Glutamatergic neuron (in vitro differentiated cells): ENCODE data around the gene GNG4. TPM values are rescaled to one million over a fixed set of nuclear protein-coding genes. Genes with fewer than 3 reads are reported as not detected.

Experiments
- DNase-seq: peaks from one replicate; pipeline ENCODE4 v3.0.0; 2022
- H3K27ac Mint-ChIP-seq: one replicate; pipeline ENCODE4 v1.8.0; 2020; ENCODE audit warnings: mild to moderate bottlenecking, mixed read lengths, inconsistent platforms; ENCODE audit not compliant: unreplicated experiment
- H3K27me3 Mint-ChIP-seq: one replicate; pipeline ENCODE4 v1.8.0; 2020; ENCODE audit warnings: mild to moderate bottlenecking, moderate library complexity, mixed read lengths, inconsistent platforms; ENCODE audit not compliant: unreplicated experiment
- H3K36me3 Mint-ChIP-seq: one replicate; pipeline ENCODE4 v1.8.0; 2020; ENCODE audit warnings: mild to moderate bottlenecking, mixed read lengths, inconsistent platforms; ENCODE audit not compliant: unreplicated experiment
- H3K4me1 Mint-ChIP-seq: one replicate; pipeline ENCODE4 v1.8.0; 2020; ENCODE audit warnings: mild to moderate bottlenecking, low read depth, mixed read lengths, inconsistent platforms; ENCODE audit not compliant: unreplicated experiment
- H3K4me3 Mint-ChIP-seq: one replicate; pipeline ENCODE4 v1.8.0; 2020; ENCODE audit warnings: mild to moderate bottlenecking, mixed read lengths, inconsistent platforms; ENCODE audit not compliant: unreplicated experiment
- H3K9me3 Mint-ChIP-seq: one replicate; pipeline ENCODE4 v1.8.0; 2020; ENCODE audit warnings: mild to moderate bottlenecking, moderate library complexity, mixed read lengths, inconsistent platforms; ENCODE audit not compliant: unreplicated experiment
- CTCF ChIP-seq: fragments of 200-600 bp; sonication (generic); IDR thresholded peaks from one replicate; pipeline ENCODE4 v1.5.0; 2021; ENCODE audit not compliant: partially characterized antibody, unreplicated experiment
- total RNA-seq: library from RNA; stranded (reverse); fragmentation: NEBNext Ultra II Directional; extraction: Animal tissue kit (Norgen Biotek cat#: 25700); gene quantifications from one replicate; pipeline ENCODE4 v1.2.1, GENCODE V29; 2021; ENCODE audit not compliant: unreplicated experiment

The GNG4 gene
- total RNA-seq, 1 donor from 2014 or later: 124 TPM

GRCh38 chr1:235617808-235618207 lies 31.8 kb downstream of the GNG4 start:
- no peaks in the 10 kb centered on the region for H3K27me3 Mint-ChIP-seq
- DNase-seq: no peak
- H3K9me3 Mint-ChIP-seq: peaks cover 7% of the 10 kb centered on the region
- no peak overlapping the region for H3K27ac Mint-ChIP-seq
- peaks cover 5% of the 10 kb centered on the region for H3K36me3 Mint-ChIP-seq
- H3K4me3 Mint-ChIP-seq: no peak overlapping the region
- no peak for TF ChIP-seq CTCF
- H3K4me1 Mint-ChIP-seq: peaks cover 4% of the 10 kb centered on the region

DNA sequence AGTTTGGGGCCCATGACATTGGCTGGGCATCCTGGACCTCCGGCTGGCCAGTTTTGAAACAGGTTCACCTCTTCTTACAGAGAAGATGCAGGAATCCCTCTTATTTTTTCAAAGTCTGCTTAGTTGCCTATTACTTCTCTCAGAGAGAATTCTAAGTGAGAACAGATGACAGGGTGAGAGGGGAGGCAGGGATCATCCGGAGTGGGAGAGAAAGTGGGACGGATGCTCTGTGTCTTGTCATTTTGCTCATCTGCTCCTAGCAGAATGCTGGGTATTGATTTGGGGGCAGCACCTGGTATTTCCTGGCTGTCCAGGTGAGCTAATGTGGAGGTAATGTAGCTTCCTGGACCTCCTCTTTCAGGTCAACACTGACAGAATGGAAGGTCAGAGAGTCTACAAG lies 32.4 kb downstream of the GNG4 start:
- Mint-ChIP-seq H3K27me3 (no peaks in the 10 kb centered on the region), H3K4me1 (peaks cover 4% of the 10 kb centered on the region), H3K36me3 (peaks cover 5% of the 10 kb centered on the region), H3K4me3 (no peak overlapping the region), H3K27ac (no peak overlapping the region), H3K9me3 (peaks cover 7% of the 10 kb centered on the region)
- no peak for TF ChIP-seq CTCF
- DNase-seq: no peak

DNA sequence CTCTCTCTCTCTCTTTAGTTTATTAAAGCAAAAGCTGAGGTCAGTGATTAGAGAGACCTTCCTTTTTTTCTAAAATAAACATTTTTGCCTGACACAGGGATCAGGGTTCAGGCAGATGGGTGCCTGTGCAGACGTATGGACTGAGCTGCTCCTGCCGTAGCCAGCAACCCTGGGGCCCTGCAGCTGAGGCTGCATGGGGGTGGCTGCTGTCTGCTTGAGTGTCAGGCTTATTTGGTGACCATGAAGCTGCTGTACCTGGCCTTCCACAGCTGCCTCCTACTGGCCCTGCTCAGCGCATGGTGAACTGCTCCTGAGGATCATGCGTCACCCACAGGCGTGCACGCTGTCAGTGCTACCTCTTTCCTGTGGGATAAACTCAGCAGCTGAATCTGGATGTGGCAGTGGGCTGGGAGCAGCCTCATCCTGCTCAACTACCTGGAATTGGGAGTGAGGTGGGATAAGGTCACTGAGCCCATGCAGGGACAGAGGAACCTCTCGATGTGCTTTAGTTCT lies 35.1 kb downstream of the GNG4 start:
- Mint-ChIP-seq H3K27me3 (no peaks in the 10 kb centered on the region), H3K4me1 (peaks cover 4% of the 10 kb centered on the region), H3K27ac (no peak overlapping the region), H3K4me3 (no peak overlapping the region), H3K36me3 (peaks cover 5% of the 10 kb centered on the region), H3K9me3 (peaks cover 7% of the 10 kb centered on the region)
- DNase-seq: no peak
- TF ChIP-seq CTCF: no peak

- H3K4me1 Mint-ChIP-seq: peaks cover 4% of the 10 kb centered on the region
- no peak overlapping the region for H3K4me3 Mint-ChIP-seq
- H3K36me3 Mint-ChIP-seq: peaks cover 5% of the 10 kb centered on the region
- H3K27ac Mint-ChIP-seq: no peak overlapping the region
- TF ChIP-seq CTCF: no peak
- no peaks in the 10 kb centered on the region for H3K27me3 Mint-ChIP-seq
- peaks cover 7% of the 10 kb centered on the region for H3K9me3 Mint-ChIP-seq
- DNase-seq: no peak
Measured at GRCh38 chr1:235613602-235614001, 36.0 kb downstream of the GNG4 start.

DNA sequence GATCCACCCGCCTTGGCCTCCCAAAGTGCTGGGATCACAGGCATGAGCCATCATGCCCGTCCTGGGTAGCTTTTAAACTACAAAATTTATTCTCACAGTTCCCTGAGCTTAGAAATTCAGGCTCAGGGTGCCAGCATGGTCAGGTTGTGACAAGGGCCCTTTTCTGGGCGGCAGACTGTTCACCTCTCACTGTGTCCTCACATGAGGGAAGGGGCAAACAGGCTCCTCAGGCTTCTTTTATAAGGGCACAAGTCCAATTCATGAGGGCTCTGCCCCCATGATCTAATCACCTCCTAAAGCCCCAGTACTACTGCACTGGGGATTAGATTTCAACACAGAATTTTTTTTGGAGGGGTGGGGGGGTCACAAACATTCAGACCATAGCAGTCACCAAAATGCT lies 36.8 kb downstream of the GNG4 start:
- Mint-ChIP-seq H3K27me3 (no peaks in the 10 kb centered on the region), H3K4me1 (peaks cover 4% of the 10 kb centered on the region), H3K9me3 (peaks cover 7% of the 10 kb centered on the region), H3K36me3 (peaks cover 5% of the 10 kb centered on the region), H3K4me3 (no peak overlapping the region), H3K27ac (no peak overlapping the region)
- no peak for TF ChIP-seq CTCF
- no peak for DNase-seq
